LNCAP (cell line): ENCODE results near the gene RUBCN.

ENCODE experiments used
- TF ChIP-seq, protein P1 (sequence below): fragments of 450-650 bp; IDR thresholded peaks from 2 replicates; pipeline ENCODE4 v1.5.1; 2017; ENCODE audit warnings: mild to moderate bottlenecking

The RUBCN gene

DNA sequence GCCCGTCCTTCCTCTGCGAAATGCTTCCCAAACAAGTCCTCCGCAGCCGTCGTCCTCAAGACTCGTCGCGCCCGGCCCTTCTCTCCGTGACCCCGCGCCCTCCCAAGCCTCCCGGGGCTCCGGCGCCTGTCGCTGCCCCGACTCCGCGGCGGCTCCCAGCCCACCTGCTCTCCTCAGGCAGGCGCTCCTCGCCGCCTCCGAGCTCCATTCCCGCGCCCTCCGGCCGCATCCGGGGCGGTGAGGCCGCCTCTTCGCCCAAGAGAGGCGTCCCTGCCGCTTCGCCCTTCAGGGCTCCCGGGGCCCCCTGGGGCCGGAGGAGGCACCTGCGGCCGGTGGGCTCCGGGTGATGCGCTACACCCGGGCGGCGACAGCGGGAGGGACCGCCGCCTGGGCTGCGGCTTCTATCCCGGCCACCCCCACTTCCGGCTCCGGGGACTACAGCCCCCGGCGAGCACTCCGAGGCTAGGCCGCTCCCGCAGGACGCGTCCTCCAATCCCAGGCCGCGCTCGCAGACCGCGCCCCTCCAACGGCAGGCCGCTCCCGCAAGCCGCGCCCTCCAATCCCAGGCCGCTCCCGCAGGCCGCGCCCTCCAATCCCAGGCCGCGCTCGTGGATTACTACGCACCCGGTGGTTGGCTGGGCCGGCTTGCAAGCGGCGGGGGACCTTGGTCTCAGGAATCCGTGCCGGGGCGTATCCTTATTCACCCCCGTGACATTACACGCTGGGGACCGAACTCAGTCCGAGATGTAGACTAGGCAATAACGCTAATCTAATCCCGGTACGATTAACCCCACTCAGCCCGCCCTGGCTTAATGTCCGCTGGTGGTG lies at the start of gene RUBCN:
Gene RUBCN, minus strand, starts transcription at position 414 of the 828 bp plus-strand sequence. Its CDS starts 185 bp downstream, at position 229.
- TF ChIP-seq, protein P1, sequence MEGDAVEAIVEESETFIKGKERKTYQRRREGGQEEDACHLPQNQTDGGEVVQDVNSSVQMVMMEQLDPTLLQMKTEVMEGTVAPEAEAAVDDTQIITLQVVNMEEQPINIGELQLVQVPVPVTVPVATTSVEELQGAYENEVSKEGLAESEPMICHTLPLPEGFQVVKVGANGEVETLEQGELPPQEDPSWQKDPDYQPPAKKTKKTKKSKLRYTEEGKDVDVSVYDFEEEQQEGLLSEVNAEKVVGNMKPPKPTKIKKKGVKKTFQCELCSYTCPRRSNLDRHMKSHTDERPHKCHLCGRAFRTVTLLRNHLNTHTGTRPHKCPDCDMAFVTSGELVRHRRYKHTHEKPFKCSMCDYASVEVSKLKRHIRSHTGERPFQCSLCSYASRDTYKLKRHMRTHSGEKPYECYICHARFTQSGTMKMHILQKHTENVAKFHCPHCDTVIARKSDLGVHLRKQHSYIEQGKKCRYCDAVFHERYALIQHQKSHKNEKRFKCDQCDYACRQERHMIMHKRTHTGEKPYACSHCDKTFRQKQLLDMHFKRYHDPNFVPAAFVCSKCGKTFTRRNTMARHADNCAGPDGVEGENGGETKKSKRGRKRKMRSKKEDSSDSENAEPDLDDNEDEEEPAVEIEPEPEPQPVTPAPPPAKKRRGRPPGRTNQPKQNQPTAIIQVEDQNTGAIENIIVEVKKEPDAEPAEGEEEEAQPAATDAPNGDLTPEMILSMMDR, result no peak

DNA sequence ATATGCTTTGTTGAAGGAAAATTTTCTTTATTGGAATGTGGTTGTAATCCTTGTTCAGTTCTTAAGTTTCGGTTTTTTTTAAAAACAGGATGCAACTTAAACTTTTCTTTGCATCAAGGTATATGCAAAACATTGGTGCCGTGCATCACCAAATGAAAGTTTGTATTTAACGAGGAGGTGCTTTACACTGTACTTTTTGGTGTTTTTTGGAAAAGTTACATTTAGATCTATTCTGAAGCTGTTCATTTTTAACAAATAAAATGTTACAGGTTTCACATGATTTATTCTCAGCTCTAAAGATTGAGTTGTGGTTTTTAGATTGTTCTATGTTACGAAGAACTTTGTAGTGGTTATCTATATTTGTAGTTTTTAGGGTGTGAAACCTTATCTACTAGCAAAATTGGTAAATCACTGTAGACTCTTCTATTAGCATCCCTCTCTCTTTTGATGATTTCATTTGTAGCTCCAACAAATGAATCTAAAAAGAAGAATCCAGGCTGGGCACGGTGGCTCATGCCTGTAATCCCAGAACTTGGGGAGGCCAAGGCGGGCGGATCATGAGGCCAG lies 47.4 kb upstream of the RUBCN start:
- TF ChIP-seq, protein P1, result no peak

DNA sequence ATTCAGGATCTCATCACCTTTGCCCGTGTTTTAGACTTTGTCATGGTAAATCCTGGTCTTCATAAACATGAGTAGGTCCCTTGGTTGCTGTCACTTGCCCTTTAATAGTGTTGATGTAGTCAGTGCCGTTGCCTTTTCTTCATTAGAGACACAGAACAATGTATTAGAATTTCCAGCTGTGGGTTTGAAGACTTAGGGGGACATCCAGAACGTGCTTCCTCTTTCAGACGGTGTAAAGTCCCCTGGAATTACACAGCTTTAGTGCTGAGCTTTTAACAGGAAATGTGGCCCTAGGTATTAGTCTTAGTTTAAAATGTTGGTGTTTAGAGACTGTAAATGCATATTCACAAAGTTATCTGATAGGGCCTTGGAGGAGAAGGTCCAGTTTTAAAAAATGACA lies 45.5 kb upstream of the RUBCN start:
- TF ChIP-seq, protein P1, result no peak

DNA sequence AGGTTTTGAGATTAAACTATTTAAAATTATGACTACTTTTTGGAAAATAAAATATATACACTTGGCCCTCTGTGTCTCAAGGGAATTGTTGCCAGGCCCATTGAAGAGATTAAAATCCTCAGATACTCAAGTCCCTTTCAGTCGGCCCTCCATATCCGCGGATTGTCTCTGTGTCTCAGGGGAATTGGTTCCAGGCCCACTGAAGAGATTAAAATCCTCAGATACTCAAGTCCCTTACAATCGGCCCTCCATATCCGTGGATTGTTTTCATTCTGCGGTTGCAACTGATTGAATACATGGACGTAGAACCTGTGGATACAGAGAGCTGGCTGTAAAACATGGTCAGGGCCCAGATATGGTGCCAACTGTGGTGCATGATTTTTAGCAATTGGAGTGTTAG lies 38.6 kb upstream of the RUBCN start:
- TF ChIP-seq, protein P1, result no peak

DNA sequence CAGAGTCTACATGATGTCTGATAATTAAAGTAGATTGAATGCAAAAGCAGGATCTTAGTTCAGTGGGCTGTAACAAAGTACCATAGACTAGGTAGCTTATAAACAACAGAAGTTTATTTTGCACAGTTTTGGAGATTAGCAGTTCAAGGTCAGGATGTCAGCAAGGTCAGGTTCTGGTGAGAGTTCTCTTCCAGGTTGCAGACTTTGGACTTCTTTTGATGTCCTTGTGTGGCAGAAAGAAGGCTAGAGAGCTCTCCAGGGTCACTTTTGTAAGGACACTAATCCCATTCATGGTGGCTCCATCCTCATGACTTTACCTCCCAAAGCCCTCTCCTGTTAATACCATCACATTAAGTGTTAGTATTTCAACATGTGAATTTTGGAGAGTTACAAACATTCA lies 25.1 kb upstream of the RUBCN start:
- TF ChIP-seq, protein P1, result no peak

DNA sequence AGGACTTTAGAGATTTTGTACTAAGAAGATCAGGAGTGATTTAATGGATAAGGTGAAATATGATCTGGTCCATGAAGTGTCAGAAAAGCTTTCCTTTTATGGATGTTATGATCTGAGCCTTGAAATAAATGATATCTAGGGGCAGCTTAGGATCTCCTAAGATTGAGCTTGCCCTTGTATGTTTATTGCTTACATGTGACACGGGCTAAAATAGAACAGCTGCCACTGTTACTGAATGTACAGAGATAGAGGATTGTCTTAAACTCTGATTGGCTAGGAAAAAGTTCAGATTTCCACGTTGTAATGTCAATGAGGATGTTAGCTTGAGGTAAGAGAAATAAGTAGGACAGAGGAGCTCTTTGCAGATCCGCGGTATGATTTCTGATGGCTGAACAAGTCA lies 21.8 kb upstream of the RUBCN start:
- TF ChIP-seq, protein P1, result no peak

DNA sequence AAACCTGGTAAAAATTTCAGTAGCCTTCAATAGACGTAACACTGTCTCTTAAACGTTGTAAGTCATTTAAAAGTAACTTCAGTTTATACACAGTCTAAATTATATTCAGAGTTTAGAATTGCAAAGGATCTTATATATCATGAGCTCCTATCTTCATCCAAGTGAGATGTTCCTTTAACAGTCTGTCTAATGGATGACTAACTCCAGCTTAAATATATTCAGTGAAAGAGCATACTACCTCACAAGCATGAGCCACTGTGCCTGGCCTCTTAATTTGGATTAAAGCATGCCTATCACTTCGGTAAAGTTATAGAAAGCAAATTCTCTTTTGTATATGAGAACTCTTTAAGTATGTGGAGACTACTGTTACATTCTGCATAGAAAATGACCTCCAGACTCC lies 20.0 kb upstream of the RUBCN start:
- TF ChIP-seq, protein P1, result no peak
